H9 (cell line): ENCODE measurements around the gene RAB3B. TPM values are rescaled to one million over a fixed set of nuclear protein-coding genes. Genes with fewer than 3 reads are reported as not detected.

ENCODE experiments used
- DNase-seq: peaks from one replicate; pipeline ENCODE4 v3.0.0-alpha.2; 2017
- H2AFZ ChIP-seq: one replicate; pipeline ENCODE4 v1.6.1; 2013; ENCODE audit warnings: mild to moderate bottlenecking, low read length, control low read depth, moderate library complexity
- H2AK5ac ChIP-seq: 2 replicates; pipeline ENCODE4 v1.6.1; 2013; ENCODE audit warnings: low read length, control low read depth, mixed read lengths; ENCODE audit not compliant: insufficient read length
- H2BK120ac ChIP-seq: one replicate; pipeline ENCODE4 v1.6.1; 2013; ENCODE audit warnings: low read depth, mild to moderate bottlenecking, low read length, control low read depth, inconsistent platforms; ENCODE audit not compliant: poor library complexity, severe bottlenecking
- H2BK12ac ChIP-seq: 2 replicates; pipeline ENCODE4 v1.6.1; 2013; ENCODE audit warnings: low read length, control low read depth, mixed read lengths, low read depth; ENCODE audit not compliant: insufficient read length
- H2BK15ac ChIP-seq: 2 replicates; pipeline ENCODE4 v1.6.1; 2013; ENCODE audit warnings: low read depth, low read length, control low read depth
- H2BK20ac ChIP-seq: one replicate; pipeline ENCODE4 v1.6.1; 2013; ENCODE audit warnings: low read depth, mild to moderate bottlenecking, low read length, control low read depth, inconsistent platforms; ENCODE audit not compliant: poor library complexity, severe bottlenecking
- H2BK5ac ChIP-seq: 2 replicates; pipeline ENCODE4 v1.6.1; 2013; ENCODE audit warnings: low read length, control low read depth, mixed read lengths; ENCODE audit not compliant: insufficient read length
- H3K14ac ChIP-seq: 2 replicates; pipeline ENCODE4 v1.6.1; 2013; ENCODE audit warnings: low read length, control low read depth; ENCODE audit not compliant: insufficient read depth
- H3K18ac ChIP-seq: 2 replicates; pipeline ENCODE4 v1.6.1; 2013; ENCODE audit warnings: low read depth, mild to moderate bottlenecking, mixed read lengths, low read length, control low read depth; ENCODE audit not compliant: insufficient read length
- H3K23ac ChIP-seq: 2 replicates; pipeline ENCODE4 v1.6.1; 2013; ENCODE audit warnings: low read length, control low read depth, mixed read lengths, low read depth; ENCODE audit not compliant: insufficient read length
- H3K23me2 ChIP-seq: 2 replicates; pipeline ENCODE4 v1.6.1; 2013; ENCODE audit warnings: low read depth, mild to moderate bottlenecking, mixed read lengths, low read length, control low read depth; ENCODE audit not compliant: insufficient read length, poor library complexity, severe bottlenecking
- H3K27ac ChIP-seq: 2 replicates; pipeline ENCODE4 v1.5.1; 2013; ENCODE audit warnings: low read length, control low read depth, mixed read lengths, low read depth; ENCODE audit not compliant: insufficient read length
- H3K27me3 ChIP-seq: 2 replicates; pipeline ENCODE4 v1.6.1; 2013; ENCODE audit warnings: low read length, control low read depth, inconsistent platforms; ENCODE audit not compliant: insufficient read depth
- H3K4ac ChIP-seq: 2 replicates; pipeline ENCODE4 v1.6.1; 2013; ENCODE audit warnings: low read depth, mild to moderate bottlenecking, control low read depth, inconsistent platforms, low read length, moderate library complexity
- H3K4me1 ChIP-seq: 2 replicates; pipeline ENCODE4 v1.6.1; 2013; ENCODE audit warnings: low read length, control low read depth, inconsistent platforms; ENCODE audit not compliant: insufficient read depth
- H3K4me2 ChIP-seq: 2 replicates; pipeline ENCODE4 v1.6.1; 2013; ENCODE audit warnings: low read length, control low read depth, mixed read lengths; ENCODE audit not compliant: insufficient read length, insufficient read depth
- H3K56ac ChIP-seq: 2 replicates; pipeline ENCODE4 v1.6.1; 2013; ENCODE audit warnings: low read depth, mild to moderate bottlenecking, mixed read lengths, low read length, control low read depth; ENCODE audit not compliant: insufficient read length
- H3K79me1 ChIP-seq: 2 replicates; pipeline ENCODE4 v1.6.1; 2013; ENCODE audit warnings: low read depth, mild to moderate bottlenecking, moderate library complexity, low read length, control low read depth, inconsistent platforms; ENCODE audit not compliant: insufficient read depth, poor library complexity, severe bottlenecking
- H3K79me2 ChIP-seq: 2 replicates; pipeline ENCODE4 v1.6.1; 2013; ENCODE audit warnings: low read length, control low read depth, inconsistent platforms; ENCODE audit not compliant: insufficient read depth
- H3K9ac ChIP-seq: 2 replicates; pipeline ENCODE4 v1.6.1; 2013; ENCODE audit warnings: low read length, control low read depth, mixed read lengths; ENCODE audit not compliant: insufficient read length; ENCODE audit errors: extremely low read depth
- H3K9me3 ChIP-seq: one replicate; pipeline ENCODE4 v1.6.1; 2013; ENCODE audit warnings: low read depth, low read length, inconsistent platforms; ENCODE audit not compliant: control insufficient read depth
- H3T11ph ChIP-seq: one replicate; pipeline ENCODE4 v1.6.1; 2013; ENCODE audit warnings: mild to moderate bottlenecking, low read length, control low read depth, inconsistent platforms
- H4K20me1 ChIP-seq: one replicate; pipeline ENCODE4 v1.6.1; 2013; ENCODE audit not compliant: control insufficient read depth, insufficient read length, insufficient read depth
- H4K5ac ChIP-seq: 2 replicates; pipeline ENCODE4 v1.6.1; 2013; ENCODE audit warnings: low read depth, mild to moderate bottlenecking, mixed read lengths, low read length, control low read depth; ENCODE audit not compliant: insufficient read length
- H4K8ac ChIP-seq: replicated peaks from 2 replicates; pipeline ENCODE4 v1.6.1; 2013; ENCODE audit warnings: low read length, control low read depth, mixed read lengths, low read depth; ENCODE audit not compliant: insufficient read length
- H4K91ac ChIP-seq: 2 replicates; pipeline ENCODE4 v1.6.1; 2013; ENCODE audit warnings: low read depth, mild to moderate bottlenecking, moderate library complexity, mixed read lengths, low read length, control low read depth; ENCODE audit not compliant: insufficient read length
- H3K27ac Mint-ChIP-seq, 3 experiments: 2 replicates in 2 of 3; 3 replicates in 1 of 3; pipeline ENCODE4 v1.8.0; 2020 to 2021; ENCODE audit warnings: mixed read lengths in 3 of 3, mild to moderate bottlenecking in 1 of 3, moderate library complexity in 1 of 3
- H3K27me3 Mint-ChIP-seq: 2 replicates; pipeline ENCODE4 v1.8.0; 2021; ENCODE audit warnings: low read depth, mild to moderate bottlenecking, moderate library complexity, mixed read lengths
- H3K36me3 Mint-ChIP-seq, 3 experiments: 2 replicates in 2 of 3; 3 replicates in 1 of 3; pipeline ENCODE4 v1.8.0; 2020 to 2021; ENCODE audit warnings: low read depth in 3 of 3, mixed read lengths in 3 of 3; ENCODE audit not compliant: insufficient read depth in 1 of 3
- H3K4me1 Mint-ChIP-seq, 2 experiments: 2 replicates each; pipeline ENCODE4 v1.8.0; 2020; ENCODE audit warnings: mixed read lengths in 2 of 2
- H3K4me3 Mint-ChIP-seq, 2 experiments: 2 replicates in 1 of 2; 3 replicates in 1 of 2; pipeline ENCODE4 v1.8.0; 2020 to 2021; ENCODE audit warnings: mild to moderate bottlenecking in 2 of 2, mixed read lengths in 2 of 2, moderate library complexity in 1 of 2
- H3K9me3 Mint-ChIP-seq, 2 experiments: 2 replicates in 1 of 2; 3 replicates in 1 of 2; pipeline ENCODE4 v1.8.0; 2020; ENCODE audit warnings: mild to moderate bottlenecking in 2 of 2, mixed read lengths in 2 of 2, moderate library complexity in 1 of 2
- CTCF ChIP-seq: fragments of 200-600 bp; sonication (generic); conservative IDR thresholded peaks from 3 replicates; pipeline ENCODE4 v1.8.0; 2021; ENCODE audit warnings: antibody characterized with exemption, mild to moderate bottlenecking
- WGBS: extraction: QIAGEN DNeasy Blood & Tissue Kit; methylation state at CpG from one replicate; pipeline ENCODE4 v1.1.7; 2013; ENCODE audit warnings: missing lambda C conversion rate, low lambda C conversion rate, mixed read lengths; ENCODE audit not compliant: insufficient read length; ENCODE audit errors: extremely low coverage; 5-methylcytosine and 5-hydroxymethylcytosine counted together
- total RNA-seq: library from RNA; stranded (reverse); gene quantifications from 2 replicates; pipeline ENCODE4 v1.2.1, GENCODE V29; 2021

The RAB3B gene
- total RNA-seq, 1 experiment from 2014 or later = 30.6 TPM

DNA sequence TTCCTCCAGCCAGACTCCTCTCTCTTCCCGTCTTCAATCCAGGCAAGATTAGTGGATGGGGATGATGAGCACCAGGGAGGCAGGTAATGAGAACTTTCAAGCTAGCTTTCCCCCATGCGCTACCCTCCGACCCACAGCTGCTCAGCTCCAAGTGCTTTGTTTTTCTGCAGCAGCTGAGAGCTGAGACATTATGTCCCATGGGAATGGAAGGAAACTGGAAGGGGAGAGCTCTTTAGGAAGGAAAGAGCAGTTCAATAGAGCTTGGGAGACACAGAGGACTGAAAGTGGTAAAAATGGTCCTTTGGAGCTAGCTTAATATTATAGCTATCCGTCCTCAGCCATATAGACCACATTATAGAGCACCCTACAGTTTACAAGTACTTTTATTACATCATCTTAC is 39.8 kb downstream of the RAB3B start:
- Histone ChIP-seq H2AFZ (no peak overlapping the region), H3K23me2 (no peaks in the 10 kb centered on the region), H4K91ac (no peak overlapping the region), H3K4me2 (no peak overlapping the region), H3K27me3 (no peaks in the 10 kb centered on the region), H2BK12ac (no peak overlapping the region), H2BK15ac (no peak overlapping the region), H3K4ac (no peak overlapping the region), H3K9me3 (peaks cover 4% of the 10 kb centered on the region), H4K20me1 (no peaks in the 10 kb centered on the region), H4K8ac (no peak overlapping the region), H3K9ac (no peak overlapping the region), H3K14ac (no peak overlapping the region), H2BK5ac (no peak overlapping the region), H3K56ac (no peak overlapping the region), H2AK5ac (no peak overlapping the region), H3K79me2 (no peaks in the 10 kb centered on the region), H2BK20ac (no peak overlapping the region), H3T11ph (no peak overlapping the region), H3K23ac (no peak overlapping the region), H2BK120ac (no peak overlapping the region), H3K79me1 (peaks cover under 1% of the 10 kb centered on the region), H3K27ac (no peak overlapping the region), H4K5ac (no peak overlapping the region), H3K18ac (no peak overlapping the region), H3K4me1 (peaks cover 1% of the 10 kb centered on the region; the same call in 1 of the 2 replicates)
- Mint-ChIP-seq H3K9me3 (peaks cover 5 to 8% of the 10 kb centered on the region in 2 experiments; a peak in 2 of 5 replicates), H3K27ac (no peak overlapping the region), H3K4me3 (no peak overlapping the region), H3K27me3 (no peaks in the 10 kb centered on the region; the same call in 1 of the 2 replicates), H3K36me3 (peaks cover 25 to 48% (median 44%) of the 10 kb centered on the region in 3 experiments), H3K4me1 (peaks cover 0 to 3% of the 10 kb centered on the region in 2 experiments; a peak in 1 of 4 replicates)
- WGBS = no CpG with 5 or more reads among the region's 4 CpGs
- no peak for TF ChIP-seq CTCF
- DNase-seq = no peak
